Endothelial cell of umbilical vein (primary cell): ENCODE measurements around the gene TRIM50.
"Not testable (repeated sequence)": the region's sequence is repeated elsewhere in the genome, so short reads cannot be mapped to it uniquely, and the experiment has no call there.

Experiments
- EZH2 ChIP-seq: IDR thresholded peaks from 2 replicates; pipeline ENCODE4 v1.6.1; 2012; ENCODE audit warnings: borderline replicate concordance, low read depth, mild to moderate bottlenecking, moderate library complexity, low read length, inconsistent platforms; ENCODE audit not compliant: severe bottlenecking
- MYC ChIP-seq: IDR thresholded peaks from one replicate; pipeline ENCODE4 v1.6.1; 2011; ENCODE audit warnings: mild to moderate bottlenecking, low read depth, low read length
- POLR2A ChIP-seq: IDR thresholded peaks from 2 replicates; pipeline ENCODE4 v1.6.1; 2012; ENCODE audit warnings: low read depth, mild to moderate bottlenecking, control low read depth, low read length
- POLR2AphosphoS5 ChIP-seq: IDR thresholded peaks from 2 replicates; pipeline ENCODE4 v1.6.1; 2012; ENCODE audit warnings: low read depth, mild to moderate bottlenecking, control low read depth, low read length, moderate library complexity; ENCODE audit not compliant: insufficient read depth
- TF ChIP-seq, protein P1 (sequence below), 2 donors: IDR thresholded peaks; 1 replicate in 1 of 2; 2 replicates in 1 of 2; pipeline ENCODE4 v1.5.1; 2011; ENCODE audit warnings: low read length in 2 of 2, mild to moderate bottlenecking in 2 of 2, moderate library complexity in 2 of 2, control low read depth in 1 of 2, inconsistent platforms in 1 of 2, low read depth in 1 of 2; ENCODE audit not compliant: insufficient read depth in 1 of 2; ENCODE audit errors: extremely low read depth in 1 of 2
- TF ChIP-seq, protein P2 (sequence below): IDR thresholded peaks from 2 replicates; pipeline ENCODE4 v1.6.1; 2011; ENCODE audit not compliant: insufficient read depth, insufficient read length

DNA sequence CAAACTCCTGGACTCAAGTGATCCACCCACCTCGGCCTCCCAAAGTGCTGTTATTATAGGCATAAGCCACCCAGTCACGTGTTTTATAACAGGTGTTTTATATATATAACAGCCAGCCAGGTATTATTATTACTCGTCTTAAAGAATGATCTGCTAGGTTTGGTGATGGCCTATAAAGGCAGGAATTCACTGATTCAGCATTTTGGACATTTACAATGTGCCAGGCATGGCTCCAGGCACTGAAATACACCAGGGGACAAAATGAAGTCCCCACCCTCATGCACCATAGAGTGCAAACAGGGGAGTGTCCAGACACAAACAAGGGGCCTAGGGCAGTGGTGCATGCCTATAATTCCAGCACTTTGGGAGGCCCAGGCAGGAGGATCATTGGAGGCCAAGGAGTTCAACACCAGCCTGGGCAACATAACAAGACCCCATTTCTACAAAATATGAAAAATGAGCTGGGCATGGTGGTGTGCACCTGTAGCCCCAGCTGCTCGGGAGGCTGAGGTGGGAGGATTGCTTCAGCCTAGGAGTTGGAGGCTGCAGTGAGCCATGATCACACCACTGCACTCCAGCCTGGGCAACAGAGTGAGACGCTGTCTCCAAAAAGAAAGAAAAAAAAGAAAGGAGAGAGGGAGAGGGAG is 4.3 kb downstream of the TRIM50 start:
- TF ChIP-seq, protein P1, sequence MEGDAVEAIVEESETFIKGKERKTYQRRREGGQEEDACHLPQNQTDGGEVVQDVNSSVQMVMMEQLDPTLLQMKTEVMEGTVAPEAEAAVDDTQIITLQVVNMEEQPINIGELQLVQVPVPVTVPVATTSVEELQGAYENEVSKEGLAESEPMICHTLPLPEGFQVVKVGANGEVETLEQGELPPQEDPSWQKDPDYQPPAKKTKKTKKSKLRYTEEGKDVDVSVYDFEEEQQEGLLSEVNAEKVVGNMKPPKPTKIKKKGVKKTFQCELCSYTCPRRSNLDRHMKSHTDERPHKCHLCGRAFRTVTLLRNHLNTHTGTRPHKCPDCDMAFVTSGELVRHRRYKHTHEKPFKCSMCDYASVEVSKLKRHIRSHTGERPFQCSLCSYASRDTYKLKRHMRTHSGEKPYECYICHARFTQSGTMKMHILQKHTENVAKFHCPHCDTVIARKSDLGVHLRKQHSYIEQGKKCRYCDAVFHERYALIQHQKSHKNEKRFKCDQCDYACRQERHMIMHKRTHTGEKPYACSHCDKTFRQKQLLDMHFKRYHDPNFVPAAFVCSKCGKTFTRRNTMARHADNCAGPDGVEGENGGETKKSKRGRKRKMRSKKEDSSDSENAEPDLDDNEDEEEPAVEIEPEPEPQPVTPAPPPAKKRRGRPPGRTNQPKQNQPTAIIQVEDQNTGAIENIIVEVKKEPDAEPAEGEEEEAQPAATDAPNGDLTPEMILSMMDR (IDR thresholded peaks at IDR 0.05; ENCODE audit: extremely low read depth in 1 of 2, insufficient read depth in 1 of 2, low read depth in 1 of 2, low read length in 2 of 2), result not testable (repeated sequence)
- not testable (repeated sequence) for TF ChIP-seq POLR2A, EZH2, POLR2AphosphoS5, MYC
- TF ChIP-seq, protein P2, sequence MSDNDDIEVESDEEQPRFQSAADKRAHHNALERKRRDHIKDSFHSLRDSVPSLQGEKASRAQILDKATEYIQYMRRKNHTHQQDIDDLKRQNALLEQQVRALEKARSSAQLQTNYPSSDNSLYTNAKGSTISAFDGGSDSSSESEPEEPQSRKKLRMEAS, result not testable (repeated sequence)
